IMR-90 (cell line): ENCODE results near the gene LRRTM4. TPM values are rescaled to one million over a fixed set of nuclear protein-coding genes. Genes with fewer than 3 reads are reported as not detected.
"Not testable (repeated sequence)": the region's sequence is repeated elsewhere in the genome, so short reads cannot be mapped to it uniquely, and the experiment has no call there.

Source experiments
- ATAC-seq: fragments of 200-7000 bp; cut with Tn5 transposase; 2 replicates; pipeline ENCODE4 v1.9.1; 2020; ENCODE audit warnings: low read depth, mild to moderate bottlenecking, moderate library complexity
- BruUV-seq: library from RNA; stranded (reverse); fragments of 400-500 nt; replicated peaks from 2 replicates; lab custom pipeline; 2021; lab: Mats Ljungman, UMichigan
- CTCF ChIA-PET: fragments of 300-600 bp; formaldehyde crosslinking; extraction: SDS; loops from one replicate; lab custom pipeline; 2021; ENCODE audit warnings: antibody characterized with exemption; lab: Yijun Ruan, JAX
- POLR2A ChIA-PET: fragments of 300-600 bp; sonication (Branson Sonifier 250); formaldehyde crosslinking; loops from one replicate; lab custom pipeline; 2022; ENCODE audit warnings: antibody characterized with exemption; ENCODE audit not compliant: unreplicated experiment; lab: Charles Lee
- DNase-seq: peaks from one replicate; pipeline ENCODE4 v3.0.0; 2013
- H2AFZ ChIP-seq: replicated peaks from 2 replicates; pipeline ENCODE3; 2013; ENCODE audit warnings: low read length, mild to moderate bottlenecking; ENCODE audit not compliant: poor library complexity
- H2AK5ac ChIP-seq: 2 replicates; pipeline ENCODE4 v1.6.1; 2013; ENCODE audit warnings: low read depth, low read length, inconsistent platforms
- H2AK9ac ChIP-seq: replicated peaks from 2 replicates; pipeline ENCODE3; 2013; ENCODE audit warnings: mild to moderate bottlenecking, low read depth, low read length, moderate library complexity; ENCODE audit not compliant: poor library complexity
- H2BK120ac ChIP-seq: 2 replicates; pipeline ENCODE4 v1.6.1; 2013; ENCODE audit warnings: low read depth, low read length, inconsistent platforms
- H2BK15ac ChIP-seq: 3 replicates; pipeline ENCODE4 v1.6.1; 2013; ENCODE audit warnings: low read depth, low read length, inconsistent platforms
- H2BK20ac ChIP-seq: 2 replicates; pipeline ENCODE4 v1.6.1; 2013; ENCODE audit warnings: low read depth, mild to moderate bottlenecking, inconsistent platforms, low read length, moderate library complexity
- H2BK5ac ChIP-seq: 2 replicates; pipeline ENCODE4 v1.6.1; 2013; ENCODE audit warnings: mild to moderate bottlenecking, low read depth, low read length, inconsistent platforms; ENCODE audit not compliant: poor library complexity, severe bottlenecking
- H3K14ac ChIP-seq: replicated peaks from 2 replicates; pipeline ENCODE4 v1.6.1; 2013; ENCODE audit warnings: low read depth, low read length, inconsistent platforms
- H3K18ac ChIP-seq: 2 replicates; pipeline ENCODE4 v1.6.1; 2013; ENCODE audit warnings: low read depth, low read length, control low read depth
- H3K23ac ChIP-seq: 2 replicates; pipeline ENCODE4 v1.6.1; 2013; ENCODE audit warnings: low read depth, low read length, inconsistent platforms
- H3K27ac ChIP-seq: 2 replicates; pipeline ENCODE4 v1.5.1; 2013; ENCODE audit warnings: mild to moderate bottlenecking, control low read depth, low read length; ENCODE audit not compliant: insufficient read depth
- H3K27me3 ChIP-seq: 2 replicates; pipeline ENCODE4 v1.6.1; 2013; ENCODE audit warnings: low read length; ENCODE audit not compliant: control insufficient read depth, insufficient read depth
- H3K36me3 ChIP-seq: 2 replicates; pipeline ENCODE4 v1.6.1; 2013; ENCODE audit warnings: low read length, mixed read lengths; ENCODE audit not compliant: control insufficient read depth, insufficient read depth
- H3K4ac ChIP-seq: 2 replicates; pipeline ENCODE4 v1.6.1; 2013; ENCODE audit warnings: low read depth, low read length, inconsistent platforms
- H3K4me1 ChIP-seq: 2 replicates; pipeline ENCODE4 v1.6.1; 2013; ENCODE audit warnings: low read length, mixed read lengths; ENCODE audit not compliant: control insufficient read depth, insufficient read depth
- H3K4me2 ChIP-seq: 2 replicates; pipeline ENCODE4 v1.6.1; 2013; ENCODE audit warnings: low read depth, mild to moderate bottlenecking, control low read depth, low read length, moderate library complexity
- H3K4me3 ChIP-seq: 2 replicates; pipeline ENCODE4 v1.5.1; 2013; ENCODE audit warnings: low read depth, mild to moderate bottlenecking, control low read depth, low read length, moderate library complexity; ENCODE audit not compliant: insufficient read depth
- H3K56ac ChIP-seq: 2 replicates; pipeline ENCODE4 v1.6.1; 2013; ENCODE audit warnings: low read length, inconsistent platforms; ENCODE audit not compliant: insufficient read depth; ENCODE audit errors: extremely low read depth
- H3K79me1 ChIP-seq, 2 experiments: 2 replicates each; pipeline ENCODE4 v1.6.1; 2013; ENCODE audit warnings: low read length in 2 of 2, inconsistent platforms in 1 of 2, low read depth in 1 of 2
- H3K9ac ChIP-seq: 2 replicates; pipeline ENCODE4 v1.6.1; 2013; ENCODE audit warnings: low read depth, low read length, control low read depth
- H3K9me1 ChIP-seq: 2 replicates; pipeline ENCODE4 v1.6.1; 2013; ENCODE audit warnings: low read length, inconsistent platforms; ENCODE audit not compliant: insufficient read depth
- H3K9me3 ChIP-seq: 2 replicates; pipeline ENCODE4 v1.6.1; 2013; ENCODE audit warnings: low read length; ENCODE audit not compliant: control insufficient read depth, insufficient read depth
- H4K20me1 ChIP-seq: 2 replicates; pipeline ENCODE4 v1.6.1; 2013; ENCODE audit warnings: low read length, inconsistent platforms; ENCODE audit not compliant: insufficient read depth
- H4K5ac ChIP-seq: 2 replicates; pipeline ENCODE4 v1.6.1; 2013; ENCODE audit warnings: mild to moderate bottlenecking, low read depth, low read length, control low read depth
- H4K8ac ChIP-seq, 2 experiments: 2 replicates each; pipeline ENCODE4 v1.6.1; 2013; ENCODE audit warnings: low read depth in 2 of 2, low read length in 2 of 2, control low read depth in 1 of 2, inconsistent platforms in 1 of 2
- H4K91ac ChIP-seq: 2 replicates; pipeline ENCODE4 v1.6.1; 2013; ENCODE audit warnings: low read depth, low read length, inconsistent platforms; ENCODE audit not compliant: insufficient read depth
- BHLHE40 ChIP-seq: fragments of 150-350 bp; IDR thresholded peaks from 2 replicates; pipeline ENCODE4 v1.6.1; 2016; ENCODE audit warnings: mild to moderate bottlenecking, low read depth, low read length
- CHD1 ChIP-seq: IDR thresholded peaks from 2 replicates; pipeline ENCODE4 v1.6.1; 2012; ENCODE audit warnings: low read depth, low read length, improper control_type of control experiment
- ELK1 ChIP-seq: fragments of 150-350 bp; IDR thresholded peaks from 2 replicates; pipeline ENCODE4 v1.6.1; 2016; ENCODE audit warnings: low read depth, mild to moderate bottlenecking, low read length, moderate library complexity, borderline replicate concordance
- MAFK ChIP-seq: IDR thresholded peaks from 2 replicates; pipeline ENCODE4 v1.6.1; 2012; ENCODE audit warnings: low read depth, low read length, improper control_type of control experiment
- NFE2L2 ChIP-seq: fragments of 150-350 bp; IDR thresholded peaks from 2 replicates; pipeline ENCODE4 v1.6.1; 2016; ENCODE audit warnings: low read depth, mild to moderate bottlenecking, low read length
- POLR2A ChIP-seq: IDR thresholded peaks from 2 replicates; pipeline ENCODE4 v1.6.1; 2012; ENCODE audit warnings: mild to moderate bottlenecking, low read depth, low read length
- RCOR1 ChIP-seq: IDR thresholded peaks from 2 replicates; pipeline ENCODE4 v1.6.1; 2012; ENCODE audit warnings: mild to moderate bottlenecking, low read length, improper control_type of control experiment; ENCODE audit not compliant: insufficient replicate concordance
- SMC3 ChIP-seq: fragments of 150-350 bp; IDR thresholded peaks from 2 replicates; pipeline ENCODE4 v1.6.1; 2016; ENCODE audit warnings: low read depth, mild to moderate bottlenecking, antibody characterized with exemption, low read length, moderate library complexity
- WGBS, 2 experiments: methylation state at CpG; one replicate each; pipeline versions ENCODE4 v1.1.5 to v1.1.7; 2013; ENCODE audit warnings: missing lambda C conversion rate in 2 of 2; ENCODE audit not compliant: insufficient read length in 1 of 2; ENCODE audit errors: extremely low coverage in 2 of 2; 5-methylcytosine and 5-hydroxymethylcytosine counted together
- dilution Hi-C: fragments of 300-500 bp; cut with HindIII; formaldehyde crosslinking; loops from one replicate; pipeline ENCODE4 v1.14.3; 2018; ENCODE audit warnings: low sequenced_read_pairs; ENCODE audit not compliant: unreplicated experiment
- in situ Hi-C: fragments of 300-500 bp; cut with MboI; formaldehyde crosslinking; loops from 3 replicates; pipeline ENCODE4 v1.14.3; 2019; ENCODE audit warnings: low sequenced_read_pairs, inconsistent platforms, mixed read lengths
- intact Hi-C: fragments of 100-400 bp; cut with micrococcal nuclease; formaldehyde crosslinking; loops from 2 replicates; pipeline ENCODE4 v1.10.0; 2022
- polyA plus RNA-seq, 3 experiments: library from polyadenylated mRNA; depleted of rRNA; stranded (reverse); fragments of >200 nt; gene quantifications; 2 replicates each; pipeline ENCODE4 v1.2.3, GENCODE V29; 2012; ENCODE audit warnings: low replicate concordance in 1 of 3
- total RNA-seq: library from RNA; depleted of rRNA; stranded (reverse); fragments of >200 nt; gene quantifications from 2 replicates; pipeline ENCODE4 v1.2.3, GENCODE V29; 2012

LRRTM4 gene
- total and polyA plus RNA-seq, 2 of the 4 experiments (the other 2 are of a cell fraction), result not detected

GRCh38 chr2:77046339-77046738 lies 475.8 kb downstream of the LRRTM4 start:
- Histone ChIP-seq H2AK5ac (no peak overlapping the region), H2BK15ac (no peak overlapping the region), H3K27ac (no peak overlapping the region), H2BK120ac (no peak overlapping the region), H3K4me2 (no peak overlapping the region), H2AFZ (no peak overlapping the region), H3K18ac (no peak overlapping the region), H3K9me1 (no peaks in the 10 kb centered on the region), H3K27me3 (no peaks in the 10 kb centered on the region), H3K79me1 (no peaks in the 10 kb centered on the region), H3K4ac (no peak overlapping the region), H3K4me3 (no peak overlapping the region), H2AK9ac (no peak overlapping the region), H3K4me1 (no peaks in the 10 kb centered on the region), H3K9ac (no peak overlapping the region), H3K23ac (no peak overlapping the region), H2BK5ac (no peak overlapping the region), H3K9me3 (no peaks in the 10 kb centered on the region), H4K5ac (no peak overlapping the region), H3K56ac (no peak overlapping the region), H3K14ac (no peak overlapping the region), H4K20me1 (no peaks in the 10 kb centered on the region), H3K36me3 (no peaks in the 10 kb centered on the region), H2BK20ac (no peak overlapping the region), H4K8ac (no peak overlapping the region), H4K91ac (no peak overlapping the region)
- in situ Hi-C loops, result no loop called here
- intact Hi-C loops, result no loop called here
- CTCF ChIA-PET, result no interaction called here
- TF ChIP-seq MAFK, result no peak
- TF ChIP-seq ELK1, result no peak
- TF ChIP-seq POLR2A, result no peak
- TF ChIP-seq SMC3, result no peak
- no peak for TF ChIP-seq NFE2L2
- TF ChIP-seq CHD1, result no peak
- TF ChIP-seq RCOR1, result no peak
- TF ChIP-seq BHLHE40, result no peak
- DNase-seq, result no peak
- ATAC-seq, result no peak
- no TSS peak for BruUV-seq
- dilution Hi-C loops, result no loop called here
- no CpG with 5 or more reads among the region's 1 CpG for WGBS, 2 experiments
- POLR2A ChIA-PET, result no interaction called here

- H3K9me3 ChIP-seq, H2BK15ac ChIP-seq, POLR2A ChIA-PET, H3K79me1 ChIP-seq, CTCF ChIA-PET, H3K56ac ChIP-seq, H3K36me3 ChIP-seq, DNase-seq, H4K8ac ChIP-seq, H3K4me2 ChIP-seq, H3K23ac ChIP-seq, dilution Hi-C loops, H3K4me1 ChIP-seq, H2AK5ac ChIP-seq, H4K5ac ChIP-seq, H3K14ac ChIP-seq, H3K27me3 ChIP-seq, BruUV-seq, ATAC-seq, H4K91ac ChIP-seq, H2AFZ ChIP-seq, H3K4ac ChIP-seq, H4K20me1 ChIP-seq, intact Hi-C loops, H3K18ac ChIP-seq, H3K9me1 ChIP-seq, H2AK9ac ChIP-seq, H3K27ac ChIP-seq, in situ Hi-C loops, H2BK5ac ChIP-seq, H2BK120ac ChIP-seq, H3K9ac ChIP-seq, H2BK20ac ChIP-seq, H3K4me3 ChIP-seq: not testable (repeated sequence)
- WGBS, 2 experiments, result no CpG with 5 or more reads among the region's 2 CpGs
Measured at GRCh38 chr2:77045456-77045855, 476.7 kb downstream of the LRRTM4 start.
